GM12878 (cell line): ENCODE data around the gene SPAST. TPM values are rescaled to one million over a fixed set of nuclear protein-coding genes. Genes with fewer than 3 reads are reported as not detected.

Source experiments
- ATAC-seq: fragments of 200-7000 bp; cut with Tn5 transposase; 3 replicates; pipeline ENCODE4 v1.9.1; 2020; ENCODE audit warnings: mild to moderate bottlenecking, moderate library complexity
- BruUV-seq: library from RNA; stranded (reverse); fragments of 400-500 nt; replicated peaks from 2 replicates; lab custom pipeline; 2021; lab: Mats Ljungman, UMichigan
- CTCF ChIA-PET: fragments of 300-600 bp; sonication (Branson Sonifier 250); formaldehyde crosslinking; extraction: SDS; loops from one replicate; lab custom pipeline; 2021; ENCODE audit warnings: inconsistent platforms; lab: Yijun Ruan, JAX
- POLR2A ChIA-PET: fragments of 350-600 bp; formaldehyde crosslinking; extraction: SDS; loops from one replicate; lab custom pipeline; 2021; ENCODE audit warnings: inconsistent platforms; lab: Charles Lee
- RAD21 ChIA-PET: fragments of 300-600 bp; sonication (Branson Sonifier 250); formaldehyde crosslinking; loops from one replicate; lab custom pipeline; 2023; ENCODE audit warnings: antibody characterized with exemption; ENCODE audit not compliant: unreplicated experiment; lab: Charles Lee
- SMC1A ChIA-PET: fragments of 300-600 bp; sonication (Branson Sonifier 250); formaldehyde crosslinking; loops from one replicate; lab custom pipeline; 2023; ENCODE audit not compliant: unreplicated experiment, uncharacterized antibody; lab: Charles Lee
- DNase-seq: peaks from one replicate; pipeline ENCODE4 v3.0.0-alpha.2; 2011; ENCODE audit warnings: low read depth, low spot score
- FAIRE-seq: peaks from 3 replicates; lab custom pipeline; 2011; peaks lifted over from hg19 to GRCh38; lab: Jason Lieb, UNC
- H2AFZ ChIP-seq: 2 replicates; pipeline ENCODE4 v1.6.0; 2011; ENCODE audit warnings: low read depth, low read length, control low read depth; ENCODE audit not compliant: control insufficient read depth
- H3K27ac ChIP-seq: 2 replicates; pipeline ENCODE4 v1.5.1; 2011; ENCODE audit warnings: control low read depth; ENCODE audit not compliant: control insufficient read depth, insufficient read depth
- H3K27me3 ChIP-seq, 2 experiments: replicated peaks in 1 of 2; 2 replicates each; pipeline versions ENCODE4 v1.6.0 to v1.6.1; 2011; ENCODE audit warnings: low read length in 1 of 2; ENCODE audit not compliant: control insufficient read depth in 2 of 2, insufficient read depth in 2 of 2
- H3K36me3 ChIP-seq, 2 experiments: 2 replicates each; pipeline ENCODE4 v1.5.1; 2011; ENCODE audit warnings: low read length in 1 of 2; ENCODE audit not compliant: control insufficient read depth in 2 of 2, insufficient read depth in 2 of 2
- H3K4me1 ChIP-seq: 2 replicates; pipeline ENCODE4 v1.6.1; 2011; ENCODE audit warnings: mild to moderate bottlenecking, low read length, moderate library complexity, mixed read lengths; ENCODE audit not compliant: control insufficient read depth, insufficient read depth
- H3K4me2 ChIP-seq: 2 replicates; pipeline ENCODE4 v1.6.0; 2011; ENCODE audit warnings: control low read depth; ENCODE audit not compliant: control insufficient read depth, insufficient read depth
- H3K4me3 ChIP-seq: fragments of 200-600 bp; sonication (generic); 2 replicates; pipeline ENCODE4 v1.5.1; 2016
- H3K79me2 ChIP-seq: 2 replicates; pipeline ENCODE4 v1.6.0; 2011; ENCODE audit warnings: low read length; ENCODE audit not compliant: control insufficient read depth, insufficient read depth
- H3K9ac ChIP-seq: 2 replicates; pipeline ENCODE4 v1.8.0; 2011; ENCODE audit warnings: low read length, control low read depth, mixed read lengths; ENCODE audit not compliant: control insufficient read depth, insufficient read depth
- H3K9me3 ChIP-seq: replicated peaks from 3 replicates; pipeline ENCODE4 v1.5.1; 2011; ENCODE audit warnings: mild to moderate bottlenecking, low read length; ENCODE audit not compliant: control insufficient read depth, insufficient read depth
- H4K20me1 ChIP-seq: 2 replicates; pipeline ENCODE4 v1.6.0; 2011; ENCODE audit not compliant: control insufficient read depth, insufficient read depth
- ASH2L ChIP-seq: fragments of 300-600, 200-600 bp; sonication (generic); IDR thresholded peaks from 2 replicates; pipeline ENCODE4 v1.6.1; 2017; ENCODE audit warnings: low read depth, mild to moderate bottlenecking, borderline replicate concordance
- CBX5 ChIP-seq: sonication (generic); IDR thresholded peaks from 2 replicates; pipeline ENCODE4 v1.6.1; 2016; ENCODE audit warnings: low read depth, moderate library complexity, mild to moderate bottlenecking, inconsistent platforms
- CEBPB ChIP-seq, 2 experiments: fragments of 150-350 bp in 1 of 2; IDR thresholded peaks; 2 replicates each; pipeline ENCODE4 v1.6.1; 2012 to 2014; ENCODE audit warnings: low read depth in 2 of 2, low read length in 2 of 2, borderline replicate concordance in 1 of 2, inconsistent platforms in 1 of 2
- CTCF ChIP-seq, 3 experiments: IDR thresholded peaks in 2 of 3; conservative IDR thresholded peaks in 1 of 3; 2 replicates each; pipeline ENCODE4 v1.5.1; 2011; ENCODE audit warnings: low read depth in 3 of 3, low read length in 3 of 3, mild to moderate bottlenecking in 3 of 3, control low read depth in 2 of 3, moderate library complexity in 2 of 3, inconsistent platforms in 1 of 3, mixed read lengths in 1 of 3; ENCODE audit not compliant: control insufficient read depth in 2 of 3, insufficient read depth in 1 of 3; ENCODE audit errors: extremely low read depth in 1 of 3
- ESRRA ChIP-seq: IDR thresholded peaks from 2 replicates; pipeline ENCODE4 v1.6.1; 2012; ENCODE audit warnings: mild to moderate bottlenecking, low read length, improper control_type of control experiment
- FOS ChIP-seq: IDR thresholded peaks from 3 replicates; pipeline ENCODE4 v1.6.1; 2011; ENCODE audit warnings: borderline replicate concordance; ENCODE audit not compliant: insufficient read length; ENCODE audit errors: extremely low read depth
- IRF3 ChIP-seq: fragments of 450-650 bp; IDR thresholded peaks from 2 replicates; pipeline ENCODE4 v1.6.1; 2014; ENCODE audit warnings: mild to moderate bottlenecking
- IRF5 ChIP-seq: fragments of 450-650 bp; IDR thresholded peaks from 2 replicates; pipeline ENCODE4 v1.6.1; 2017; ENCODE audit warnings: borderline replicate concordance
- NR2C2 ChIP-seq: IDR thresholded peaks from 2 replicates; pipeline ENCODE4 v1.6.1; 2011; ENCODE audit warnings: borderline replicate concordance, low read depth; ENCODE audit not compliant: control insufficient read depth, insufficient read length
- PAX8 ChIP-seq: fragments of 450-650 bp; IDR thresholded peaks from 2 replicates; pipeline ENCODE4 v1.6.1; 2017; ENCODE audit warnings: mild to moderate bottlenecking, moderate library complexity
- RELB ChIP-seq: fragments of 450-650 bp; IDR thresholded peaks from 2 replicates; pipeline ENCODE4 v1.6.1; 2017; ENCODE audit warnings: low read depth, mild to moderate bottlenecking, moderate library complexity
- SIN3A ChIP-seq: IDR thresholded peaks from 2 replicates; pipeline ENCODE4 v1.6.1; 2012; ENCODE audit warnings: low read depth, low read length, improper control_type of control experiment
- SIX5 ChIP-seq: IDR thresholded peaks from 2 replicates; pipeline ENCODE4 v1.6.1; 2011; ENCODE audit warnings: mild to moderate bottlenecking, low read depth, low read length, moderate library complexity; ENCODE audit not compliant: severe bottlenecking
- SMAD5 ChIP-seq: IDR thresholded peaks from 2 replicates; pipeline ENCODE4 v1.6.1; 2016; ENCODE audit warnings: antibody characterized with exemption, low read depth
- SREBF2 ChIP-seq: IDR thresholded peaks from 2 replicates; pipeline ENCODE4 v1.6.1; 2012; ENCODE audit warnings: mild to moderate bottlenecking, low read length
- STAT1 ChIP-seq: fragments of 450-650 bp; conservative IDR thresholded peaks from 2 replicates; pipeline ENCODE4 v1.6.1; 2014; ENCODE audit warnings: antibody characterized with exemption, mild to moderate bottlenecking
- TCF12 ChIP-seq: IDR thresholded peaks from 2 replicates; pipeline ENCODE4 v1.6.1; 2011; ENCODE audit warnings: low read depth, mild to moderate bottlenecking, low read length
- WGBS: methylation state at CpG from one replicate; pipeline ENCODE4 v1.1.6; 2016; ENCODE audit warnings: low lambda C conversion rate; ENCODE audit not compliant: insufficient replicate concordance, insufficient coverage; ENCODE audit errors: missing lambda C conversion rate; 5-methylcytosine and 5-hydroxymethylcytosine counted together
- in situ Hi-C: fragments of 300-500 bp; cut with MboI; formaldehyde crosslinking; loops from 9 replicates; pipeline ENCODE4 v1.14.3; 2018; ENCODE audit warnings: mixed read lengths
- intact Hi-C: fragments of 100-400 bp; cut with micrococcal nuclease; formaldehyde crosslinking; loops from one replicate; pipeline ENCODE4 v1.14.2; 2022; ENCODE audit not compliant: unreplicated experiment
- polyA plus RNA-seq, 11 experiments: library from polyadenylated mRNA; depleted of rRNA in 4 of 11; unstranded in 6 of 11; stranded (reverse) in 5 of 11; fragments of >200 nt; fragmentation: Nextera tagmentation in 4 of 11; fragmentation: Illumina TruSeq in 1 of 11; extraction: Ambion mirVana in 4 of 11; extraction: Trizol in 1 of 11; gene quantifications; 1 replicate in 1 of 11; 2 replicates in 10 of 11; pipeline versions ENCODE4 v1.2.1 to v1.2.3, GENCODE V29; 2011 to 2016; ENCODE audit warnings: inconsistent platforms in 2 of 11, missing spikeins in 2 of 11, low read depth in 1 of 11
- total RNA-seq, 4 experiments: library from RNA; depleted of rRNA in 3 of 4; stranded (reverse); fragments of >200 nt in 3 of 4; fragmentation: Illumina TruSeq in 1 of 4; extraction: Trizol in 1 of 4; gene quantifications; 2 replicates each; pipeline versions ENCODE4 v1.2.1 to v1.2.3, GENCODE V29; 2013 to 2021

SPAST gene
- total and polyA plus RNA-seq, 10 of the 15 experiments (the other 5 are each of a cell fraction or from before 2014, with no cell fraction given), result 4.3 to 21.3 (median 10.0) TPM

- TF ChIP-seq NR2C2 (no peak), CTCF (IDR thresholded peaks at IDR 0.05 in 2 of 3, conservative IDR thresholded peaks at IDR 0.05 in 1 of 3; ENCODE audit: control insufficient read depth in 2 of 3, extremely low read depth in 1 of 3, insufficient read depth in 1 of 3, low read depth in 3 of 3, low read length in 3 of 3) (no peak), TCF12 (no peak), ESRRA (no peak)
- TF ChIP-seq, all 136 proteins: peak for 0
Observed at GRCh38 chr2:32182667-32183066, 119.3 kb downstream of the SPAST start (continued).

- intact Hi-C loops, result loop anchor here (2.0 kb wide), 1 partner anchor 20 kb away; no protein-coding TSS in a partner anchor
- ChIA-PET CTCF (no interaction called here), RAD21 (interaction anchor here (0.7 to 1.2 kb wide), 3 partner anchors 19 to 856 kb away, joined by 3 to 5 read pairs (median 4); partner anchors contain the start of gene SLC30A6), SMC1A (interaction anchor here (0.6 to 1.9 kb wide), 4 partner anchors 22 to 314 kb away, joined by 3 to 5 read pairs (median 3); partner anchors contain the start of gene SLC30A6), POLR2A (interaction anchor here (1.0 to 1.9 kb wide), 2 partner anchors 21 to 23 kb away, joined by 3 to 9 read pairs; partner anchors contain the start of gene SLC30A6)
- Histone ChIP-seq H3K36me3 (peaks cover 0 to 9% of the 10 kb centered on the region in 2 experiments; a peak in 2 of 4 replicates), H3K9ac (no peak overlapping the region), H4K20me1 (no peaks in the 10 kb centered on the region), H2AFZ (no peak overlapping the region), H3K4me3 (no peak overlapping the region), H3K9me3 (no peaks in the 10 kb centered on the region; the same call in 2 of the 3 replicates), H3K27ac (peak overlapping the region; percentile 38; the same call in 1 of the 2 replicates), H3K4me1 (peaks cover 15% of the 10 kb centered on the region), H3K4me2 (peak overlapping the region; percentile 41), H3K79me2 (no peaks in the 10 kb centered on the region), H3K27me3 (no peaks in the 10 kb centered on the region)
- in situ Hi-C loops, result no loop called here
- 26% methylated on average over 5 of the region's 6 CpGs for WGBS
- ATAC-seq (peak; percentile 15; the same call in 1 of the 3 replicates), DNase-seq (no peak), FAIRE-seq (no peak)
- BruUV-seq, result no TSS peak
- TF ChIP-seq IRF5 (no peak), SMAD5 (no peak), STAT1 (no peak), FOS (no peak), SIX5 (no peak), SREBF2 (no peak), SIN3A (no peak), CBX5 (no peak), CEBPB (IDR thresholded peaks at IDR 0.05; ENCODE audit: borderline replicate concordance in 1 of 2, low read depth in 2 of 2, low read length in 2 of 2) (no peak), PAX8 (no peak), IRF3 (no peak), RELB (no peak), ASH2L (no peak)
Observed at GRCh38 chr2:32189011-32189410, 125.7 kb downstream of the SPAST start.
